ENCODE results near the gene DIDO1.

- TF ChIP-seq CTCF (IDR thresholded peaks at IDR 0.05) (no peak), POLR2A (IDR thresholded peaks at IDR 0.05) (no peak)
Observed at GRCh38 chr20:62886709-62887058, 39.6 kb downstream of the DIDO1 start.
